ENCODE results near the gene ORC4.

Gene ORC4

GRCh38 chr2:147933931-147934330 lies 86.6 kb downstream of the ORC4 start:
- DNase-seq (ENCODE audit: low read depth), result no peak

DNA sequence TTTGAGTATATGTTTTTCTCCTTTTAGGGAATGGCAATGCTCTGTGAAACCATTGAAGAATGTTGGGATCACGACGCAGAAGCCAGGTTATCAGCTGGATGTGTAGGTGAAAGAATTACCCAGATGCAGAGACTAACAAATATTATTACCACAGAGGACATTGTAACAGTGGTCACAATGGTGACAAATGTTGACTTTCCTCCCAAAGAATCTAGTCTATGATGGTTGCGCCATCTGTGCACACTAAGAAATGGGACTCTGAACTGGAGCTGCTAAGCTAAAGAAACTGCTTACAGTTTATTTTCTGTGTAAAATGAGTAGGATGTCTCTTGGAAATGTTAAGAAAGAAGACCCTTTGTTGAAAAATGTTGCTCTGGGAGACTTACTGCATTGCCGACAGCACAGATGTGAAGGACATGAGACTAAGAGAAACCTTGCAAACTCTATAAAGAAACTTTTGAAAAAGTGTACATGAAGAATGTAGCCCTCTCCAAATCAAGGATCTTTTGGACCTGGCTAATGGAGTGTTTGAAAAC lies 93.4 kb downstream of the ORC4 start:
- no peak for DNase-seq (ENCODE audit: low read depth)

DNA sequence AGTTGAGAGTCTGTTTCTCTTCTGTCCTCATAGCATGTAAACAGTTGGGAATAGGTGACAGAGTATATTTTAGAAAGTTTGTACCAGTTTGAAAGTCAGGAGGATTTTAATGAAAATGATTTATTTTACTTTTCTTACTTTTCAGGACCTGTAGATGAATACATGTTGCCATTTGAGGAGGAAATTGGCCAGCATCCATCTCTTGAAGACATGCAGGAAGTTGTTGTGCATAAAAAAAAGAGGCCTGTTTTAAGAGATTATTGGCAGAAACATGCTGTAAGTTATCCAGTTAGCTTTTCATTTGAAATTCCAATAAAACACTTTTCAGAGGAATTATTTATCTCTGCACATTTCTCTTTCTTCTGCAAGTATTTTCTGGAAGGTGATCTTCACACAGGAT lies 94.7 kb downstream of the ORC4 start:
- DNase-seq (ENCODE audit: low read depth), result no peak

DNA sequence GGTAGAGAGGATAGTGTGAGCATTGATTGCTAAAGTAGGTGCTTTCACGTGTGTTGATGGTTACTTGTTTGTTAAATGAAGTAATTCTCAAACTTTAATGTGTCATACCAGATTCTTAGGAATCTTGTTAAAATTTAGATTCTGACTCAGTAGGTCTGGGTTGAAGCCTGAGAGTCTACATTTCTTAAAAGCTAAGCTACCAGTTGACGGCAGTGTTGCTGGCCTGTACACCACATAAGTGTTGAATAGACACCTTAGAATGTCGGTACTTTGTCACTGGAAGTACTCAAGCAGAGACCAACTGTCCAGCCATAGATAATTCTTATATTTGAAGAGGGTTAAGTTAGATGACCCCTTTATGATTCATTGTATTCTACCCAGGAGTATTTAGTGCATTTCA lies 95.9 kb downstream of the ORC4 start:
- no peak for DNase-seq (ENCODE audit: low read depth)

GRCh38 chr2:147923846-147924245 lies 96.7 kb downstream of the ORC4 start:
- no peak for DNase-seq (ENCODE audit: low read depth)

- no peak for DNase-seq (ENCODE audit: low read depth)
Measured at GRCh38 chr2:147917161-147917560, 103.4 kb downstream of the ORC4 start.

DNA sequence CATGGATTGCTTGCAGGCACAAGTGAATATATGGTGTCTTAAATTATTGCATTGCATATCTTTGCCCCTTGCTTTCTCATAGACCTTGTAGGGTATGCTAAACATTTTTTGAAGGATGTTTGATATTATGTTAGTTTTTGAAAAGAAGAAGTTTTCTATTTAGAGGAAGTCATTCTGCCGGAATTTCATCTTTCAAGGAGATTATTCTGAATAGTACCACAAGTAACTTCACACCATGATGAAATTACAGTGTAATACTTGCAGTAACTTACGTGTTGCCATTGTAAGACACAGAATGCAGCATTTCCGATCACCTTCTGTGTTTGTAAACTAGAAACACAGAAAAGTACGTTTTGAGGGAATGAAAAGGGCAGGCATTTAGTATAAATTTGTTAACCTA lies 103.8 kb downstream of the ORC4 start:
- no peak for DNase-seq (ENCODE audit: low read depth)

GRCh38 chr2:147916067-147916466 lies 104.5 kb downstream of the ORC4 start:
- no peak for DNase-seq (ENCODE audit: low read depth)

- no peak for DNase-seq (ENCODE audit: low read depth)
Measured at GRCh38 chr2:147913701-147914480, 106.6 kb downstream of the ORC4 start.

- peak; percentile 37 for DNase-seq (ENCODE audit: low read depth)
Measured at GRCh38 chr2:147910990-147911473, 109.5 kb downstream of the ORC4 start.

GRCh38 chr2:147909178-147909577 lies 111.4 kb downstream of the ORC4 start:
- no peak for DNase-seq (ENCODE audit: low read depth)

DNA sequence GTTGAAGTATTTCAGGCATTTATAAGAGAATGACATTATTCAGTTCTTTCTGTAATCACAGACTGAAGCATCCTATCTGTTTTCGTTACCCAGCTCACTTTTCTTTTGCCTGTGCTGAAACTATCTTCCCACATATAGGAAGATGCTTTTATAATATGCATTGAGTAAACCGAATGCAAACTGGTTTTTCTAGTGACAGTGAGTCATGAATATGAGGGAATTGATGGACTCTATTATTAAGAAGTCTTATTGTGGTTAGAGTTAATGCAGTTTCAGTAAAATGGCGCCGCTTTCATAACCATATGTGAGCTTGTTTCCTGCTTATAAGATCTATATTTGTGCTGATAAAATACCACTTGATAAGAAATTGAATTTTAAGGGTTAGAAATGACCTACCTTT lies 116.5 kb downstream of the ORC4 start:
- no peak for DNase-seq (ENCODE audit: low read depth)

DNA sequence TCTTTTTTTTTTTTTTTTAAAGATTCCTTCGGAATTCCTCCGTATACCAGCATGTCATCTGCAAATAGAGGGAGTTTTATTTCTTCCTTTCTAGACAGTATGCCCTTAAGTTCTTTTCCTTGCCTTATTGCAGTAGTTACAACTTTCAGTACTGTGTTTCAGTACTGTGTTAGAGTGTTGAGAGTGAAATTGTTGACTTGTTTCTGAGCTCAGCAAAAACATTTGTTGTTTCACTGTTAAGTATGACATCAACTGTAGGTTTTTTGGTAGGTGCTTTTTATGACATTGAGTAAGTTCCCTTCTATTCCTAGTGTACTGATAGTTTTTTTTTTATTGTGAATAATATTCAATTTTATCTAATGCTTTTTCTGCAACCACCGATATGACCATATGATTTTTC lies 131.9 kb downstream of the ORC4 start:
- no peak for DNase-seq (ENCODE audit: low read depth)

GRCh38 chr2:147886136-147886535 lies 134.4 kb downstream of the ORC4 start:
- DNase-seq (ENCODE audit: low read depth), result no peak

GRCh38 chr2:147884830-147885229 lies 135.7 kb downstream of the ORC4 start:
- no peak for DNase-seq (ENCODE audit: low read depth)

GRCh38 chr2:147882631-147883030 lies 137.9 kb downstream of the ORC4 start:
- DNase-seq (ENCODE audit: low read depth), result no peak
